GM19372 (cell line): ENCODE data around the gene MEF2D.

Experiments used
- ATAC-seq: cut with Tn5 transposase; IDR thresholded peaks from one replicate; pipeline ENCODE4 v1.9.1; 2021; ENCODE audit warnings: mild to moderate bottlenecking, low read depth, moderate library complexity; ENCODE audit not compliant: unreplicated experiment

Gene MEF2D

DNA sequence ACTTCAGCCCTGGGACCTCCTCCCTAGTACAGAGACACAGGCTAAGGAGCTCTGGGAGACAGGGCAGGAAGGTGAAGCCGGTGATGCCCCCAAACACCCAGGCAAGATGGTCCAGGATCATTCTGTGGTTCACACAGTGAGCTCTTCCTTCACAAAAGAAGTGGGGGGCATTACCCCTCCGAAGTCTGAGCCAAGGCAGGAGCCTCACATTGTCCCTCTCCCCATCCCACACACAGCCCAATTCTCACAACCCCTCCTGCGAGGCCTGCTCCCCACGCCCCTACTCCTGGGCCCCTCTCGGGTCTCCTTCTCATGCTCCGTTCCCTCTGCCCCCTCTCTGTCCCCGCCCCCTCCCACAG lies 10.7 kb downstream of the MEF2D start:
- no peak for ATAC-seq

DNA sequence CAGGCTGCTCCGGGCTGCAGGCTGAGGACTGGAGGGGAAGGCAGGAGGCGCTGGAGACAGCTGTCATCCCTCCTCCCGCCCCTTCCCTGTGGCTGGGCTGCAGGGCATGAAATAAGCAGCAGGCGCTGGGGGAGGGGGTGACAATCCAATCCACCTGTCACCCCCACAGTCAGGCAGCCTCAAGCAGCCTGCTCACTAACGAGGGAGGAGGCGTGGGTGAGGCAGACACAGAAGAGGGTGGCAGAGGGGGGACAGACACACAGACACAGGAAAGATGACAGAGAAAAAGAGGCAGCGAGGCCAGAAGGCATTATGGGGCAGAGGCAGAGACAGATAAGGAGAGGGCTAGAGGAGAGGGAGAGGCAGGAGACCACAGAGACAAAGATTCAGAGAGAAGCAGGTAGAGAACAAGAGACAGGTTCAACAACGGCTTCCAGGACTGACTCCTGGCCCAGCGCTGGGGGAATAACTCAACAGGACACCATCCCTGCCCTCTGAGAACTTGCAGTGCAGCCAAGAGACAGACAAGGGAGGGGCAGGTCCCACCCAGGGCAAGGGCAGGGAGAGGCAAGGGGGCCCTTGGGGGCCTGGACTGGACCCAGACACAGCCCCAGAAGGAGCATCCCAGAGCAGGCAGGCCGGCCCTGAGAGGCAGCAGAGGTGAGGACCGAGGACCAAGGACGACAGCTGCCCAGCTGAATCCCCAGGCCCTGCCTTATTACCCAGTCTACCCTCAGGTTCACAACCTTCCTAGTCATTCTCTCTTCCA lies 11.2 kb downstream of the MEF2D start:
- no peak for ATAC-seq

- peak; percentile 55 for ATAC-seq
Measured at GRCh38 chr1:156488566-156489165, 11.9 kb downstream of the MEF2D start.

- ATAC-seq, result no peak
Measured at GRCh38 chr1:156487862-156488261, 12.7 kb downstream of the MEF2D start.

GRCh38 chr1:156486421-156487344 lies 13.9 kb downstream of the MEF2D start:
- ATAC-seq, result no peak

DNA sequence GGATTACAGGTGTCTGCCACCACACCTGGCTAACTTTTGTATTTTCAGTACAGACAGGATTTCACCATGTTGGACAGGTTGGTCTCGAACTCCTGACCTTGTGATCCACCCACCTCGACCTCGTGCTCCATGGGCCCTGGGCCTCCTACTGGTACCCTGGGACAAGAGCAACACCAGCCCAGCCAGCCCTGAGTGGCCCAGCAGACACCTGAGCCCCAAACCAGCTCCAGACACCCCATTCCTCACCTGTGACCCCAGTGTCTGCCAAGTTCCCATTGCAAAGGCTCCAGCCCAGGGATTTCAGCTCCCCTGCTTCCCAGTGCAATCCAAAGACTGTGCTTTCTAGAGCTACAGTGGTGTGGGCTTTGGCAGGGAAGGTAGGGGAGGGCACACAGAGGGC lies 14.6 kb downstream of the MEF2D start:
- ATAC-seq, result no peak

- ATAC-seq, result no peak
Measured at GRCh38 chr1:156484480-156485058, 16.0 kb downstream of the MEF2D start.

GRCh38 chr1:156483397-156483796 lies 17.2 kb downstream of the MEF2D start:
- no peak for ATAC-seq

DNA sequence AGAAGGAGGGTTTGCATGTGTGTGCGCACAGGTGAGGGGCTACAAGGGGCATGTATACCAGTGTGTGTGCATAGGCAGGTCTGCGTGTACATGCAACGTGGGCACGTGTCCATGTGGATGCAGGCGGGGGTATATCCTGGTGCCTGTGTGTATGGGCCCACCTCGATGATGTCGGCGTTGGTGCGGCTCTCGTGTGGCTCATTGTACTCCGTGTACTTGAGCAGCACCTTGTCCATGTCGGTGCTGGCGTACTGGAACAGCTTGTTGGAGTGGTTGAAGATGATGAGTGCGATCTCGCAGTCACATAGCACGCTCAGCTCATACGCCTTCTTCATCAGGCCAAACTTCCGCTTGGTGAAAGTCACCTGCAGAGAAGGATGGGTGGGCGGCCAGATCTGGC lies 18.3 kb downstream of the MEF2D start:
- no peak for ATAC-seq

- ATAC-seq, result no peak
Measured at GRCh38 chr1:156481527-156481926, 19.0 kb downstream of the MEF2D start.

DNA sequence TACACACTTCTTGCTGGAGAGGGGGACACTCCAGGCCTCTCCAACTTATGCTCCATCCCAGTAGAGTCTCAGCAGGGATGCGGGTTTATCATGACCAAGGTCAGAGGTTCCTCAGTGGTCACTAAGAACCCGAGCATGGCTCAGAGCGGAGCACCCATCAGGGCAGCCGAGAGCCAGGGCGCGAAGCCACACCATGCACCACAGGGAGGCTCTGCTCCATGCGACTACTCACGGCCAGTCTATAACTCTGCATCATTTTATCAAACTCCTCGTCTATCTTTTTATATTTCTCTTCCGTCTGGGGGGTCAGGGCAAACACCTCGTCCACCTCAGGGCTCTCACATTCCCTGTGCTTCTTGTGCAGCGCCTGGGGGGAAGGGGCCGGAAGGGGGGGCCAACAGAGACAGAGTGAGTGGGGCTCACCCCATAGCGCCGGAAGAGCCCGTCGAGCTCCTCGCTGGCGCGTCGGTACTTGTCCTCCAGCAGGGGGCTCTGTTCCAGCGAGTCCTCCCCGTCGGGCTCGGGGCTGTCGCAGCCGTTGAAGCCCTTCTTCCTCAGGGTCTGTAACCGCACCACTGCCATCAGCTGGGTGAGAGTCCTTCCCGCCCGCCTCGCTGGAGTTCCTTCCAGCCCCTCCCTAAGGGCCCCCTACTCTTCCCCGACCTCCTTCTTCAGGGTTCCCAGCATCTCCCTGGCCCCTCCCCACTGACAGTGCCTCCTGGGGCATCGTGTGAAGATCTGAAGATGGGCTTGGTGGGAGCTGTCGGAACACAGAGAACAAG lies 20.0 kb downstream of the MEF2D start:
- ATAC-seq, result no peak

DNA sequence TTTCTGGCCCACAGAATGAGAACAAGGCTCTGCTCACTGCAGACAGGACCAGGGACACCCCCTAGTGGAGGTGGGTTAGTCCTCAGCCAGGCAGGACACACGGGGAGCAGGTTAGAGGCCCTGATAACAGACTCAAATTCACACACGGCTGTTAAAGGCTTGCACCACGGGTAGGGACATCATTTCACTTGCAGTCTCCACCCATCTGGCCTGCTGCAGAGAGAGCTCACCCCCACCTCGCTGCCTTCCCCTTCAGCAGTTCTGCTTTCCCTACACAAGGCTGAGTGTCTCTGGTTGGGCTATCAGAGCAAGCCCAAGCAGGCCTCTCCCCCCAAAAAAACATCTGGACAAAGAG lies 20.6 kb downstream of the MEF2D start:
- no peak for ATAC-seq

- ATAC-seq, result no peak
Measured at GRCh38 chr1:156479093-156480015, 21.2 kb downstream of the MEF2D start.

DNA sequence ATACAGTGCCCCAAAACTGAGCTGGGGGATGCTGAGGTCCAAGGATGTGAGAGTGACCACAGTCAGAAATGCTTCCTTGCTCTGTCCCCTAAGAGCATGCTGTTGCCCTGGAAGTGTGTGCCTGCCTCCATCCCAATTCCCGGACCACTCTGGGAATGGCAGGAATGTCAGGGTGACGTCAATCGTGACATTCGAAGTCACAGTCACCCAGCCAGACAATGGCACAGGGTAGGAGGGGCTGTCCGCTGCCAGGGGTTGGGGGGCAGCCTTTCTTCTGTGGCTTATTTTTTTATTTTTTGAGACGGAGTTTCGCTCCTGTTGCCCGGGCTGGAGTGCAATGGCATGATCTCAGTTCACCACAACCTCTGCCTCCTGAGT lies 22.3 kb downstream of the MEF2D start:
- ATAC-seq, result no peak

GRCh38 chr1:156477526-156478249 lies 22.9 kb downstream of the MEF2D start:
- no peak for ATAC-seq

- ATAC-seq, result no peak
Measured at GRCh38 chr1:156476501-156477298, 23.9 kb downstream of the MEF2D start.

DNA sequence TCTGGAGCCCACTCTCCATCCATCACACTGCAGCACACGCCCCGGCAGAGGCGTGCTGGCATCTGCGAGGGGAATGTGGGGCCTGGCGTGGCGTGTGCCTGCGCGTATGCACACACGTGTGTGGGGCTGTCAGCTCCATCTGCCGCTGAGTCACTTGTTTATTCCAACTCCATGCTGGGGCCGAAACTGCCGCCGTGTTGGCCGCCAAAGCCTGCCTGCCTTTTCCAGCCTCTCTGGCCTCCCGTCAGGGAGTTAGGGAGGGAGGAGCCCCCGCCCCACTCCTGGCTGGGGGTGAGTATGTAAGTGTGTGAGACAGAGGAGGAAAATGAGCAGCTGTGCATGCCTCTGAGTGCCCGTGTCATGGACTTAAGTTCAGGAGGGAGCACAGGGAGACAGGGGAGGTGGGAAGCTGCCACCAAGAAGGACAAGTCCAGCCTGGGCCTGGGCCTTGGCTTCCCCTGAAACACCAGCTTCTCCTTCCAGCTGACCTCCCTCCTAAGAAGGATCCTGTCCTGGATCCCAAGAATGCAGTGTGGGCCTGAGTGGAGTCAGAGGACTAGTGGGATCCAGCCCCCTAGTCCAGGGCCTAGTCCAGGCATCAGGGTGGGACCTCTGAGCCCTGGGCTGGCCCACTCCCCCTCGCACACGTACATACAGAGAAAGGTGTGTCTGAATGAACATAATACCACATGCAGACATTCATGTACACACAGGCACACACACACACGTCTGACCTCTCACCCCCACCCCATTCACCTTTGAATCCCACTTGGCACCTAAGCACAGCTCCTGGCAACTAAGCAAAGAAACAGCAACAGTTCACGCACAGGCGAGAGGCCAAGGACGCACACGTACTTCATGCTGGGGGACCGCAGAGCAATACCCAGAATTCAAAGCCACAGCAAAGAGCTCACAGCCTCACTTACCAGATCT lies 24.7 kb downstream of the MEF2D start:
- no peak for ATAC-seq
